ENCODE results near the gene EPC1. TPM values are rescaled to one million over a fixed set of nuclear protein-coding genes. Genes with fewer than 3 reads are reported as not detected.

The EPC1 gene
- total and polyA plus RNA-seq, 9 of the 15 experiments (the other 6 are each of a cell fraction or from before 2014, with no cell fraction given) = 7.0 to 43.6 (median 16.1) TPM

DNA sequence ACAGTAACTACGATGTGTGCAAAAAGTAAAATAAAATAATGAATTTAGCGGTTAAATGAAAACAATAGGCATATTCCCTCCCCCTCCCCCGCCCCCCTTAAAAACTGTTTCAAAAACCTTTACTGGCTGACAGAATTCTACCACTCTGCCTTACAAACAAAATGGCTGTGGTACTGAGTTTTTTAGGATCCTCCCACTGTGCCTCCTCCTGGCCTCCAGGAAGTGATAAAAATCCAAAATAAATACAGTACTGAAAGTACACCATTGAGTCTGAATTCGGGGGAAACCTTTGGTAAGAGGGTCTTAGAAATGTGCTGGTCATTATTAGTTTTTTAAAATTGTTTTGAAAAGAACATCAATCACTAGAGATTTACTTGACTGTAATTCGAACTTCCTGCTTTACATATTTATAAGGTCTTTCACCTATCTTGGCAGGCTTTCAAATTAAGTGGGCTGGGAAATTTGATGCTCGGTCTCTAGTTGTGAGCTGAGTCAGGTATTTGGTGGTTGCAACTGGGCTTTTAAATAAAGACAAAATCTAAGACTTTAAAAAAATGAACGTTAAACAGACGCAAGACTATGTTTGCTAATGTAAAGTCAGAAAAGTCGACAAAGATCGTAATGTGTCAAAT, 32.5 kb upstream of the EPC1 start:
- peak overlapping the region in 1 of 2 experiments; percentile 90; a peak in 2 of 4 replicates for H3K9ac ChIP-seq (ENCODE audit: insufficient read depth in 1 of 2, low read depth in 2 of 2, low read length in 2 of 2)
- POLR2A ChIA-PET = interaction anchor here (0.7 to 1.6 kb wide), 11 partner anchors 8 to 70 kb away, joined by 3 to 7 read pairs (median 5); no protein-coding TSS in a partner anchor
- FAIRE-seq = peak; percentile 66
- TF ChIP-seq PCBP1 (IDR thresholded peaks at IDR 0.05; ENCODE audit: low read depth, low read length, poor library complexity, severe bottlenecking) (no peak), RBBP5 (IDR thresholded peaks at IDR 0.05; ENCODE audit: borderline replicate concordance, insufficient read depth, low read length, poor library complexity, severe bottlenecking) (no peak), ZBTB8A (IDR thresholded peaks at IDR 0.05; ENCODE audit: partially characterized antibody) (no peak), BDP1 (IDR thresholded peaks at IDR 0.05; ENCODE audit: insufficient read depth, insufficient read length) (no peak), MAFK (IDR thresholded peaks at IDR 0.05; ENCODE audit: low read length) (peak; percentile 65; the same call in 1 of the 2 replicates), LARP7 (IDR thresholded peaks at IDR 0.05) (no peak), ZNF436 (CRISPR knock-in tag; IDR thresholded peaks at IDR 0.05) (no peak)
- TF ChIP-seq, protein P1, sequence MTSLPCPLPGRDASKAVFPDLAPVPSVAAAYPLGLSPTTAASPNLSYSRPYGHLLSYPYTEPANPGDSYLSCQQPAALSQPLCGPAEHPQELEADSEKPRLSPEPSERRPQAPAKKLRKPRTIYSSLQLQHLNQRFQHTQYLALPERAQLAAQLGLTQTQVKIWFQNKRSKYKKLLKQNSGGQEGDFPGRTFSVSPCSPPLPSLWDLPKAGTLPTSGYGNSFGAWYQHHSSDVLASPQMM (CRISPR knock-in tag; IDR thresholded peaks at IDR 0.05) = no peak
- TF ChIP-seq, protein P2, sequence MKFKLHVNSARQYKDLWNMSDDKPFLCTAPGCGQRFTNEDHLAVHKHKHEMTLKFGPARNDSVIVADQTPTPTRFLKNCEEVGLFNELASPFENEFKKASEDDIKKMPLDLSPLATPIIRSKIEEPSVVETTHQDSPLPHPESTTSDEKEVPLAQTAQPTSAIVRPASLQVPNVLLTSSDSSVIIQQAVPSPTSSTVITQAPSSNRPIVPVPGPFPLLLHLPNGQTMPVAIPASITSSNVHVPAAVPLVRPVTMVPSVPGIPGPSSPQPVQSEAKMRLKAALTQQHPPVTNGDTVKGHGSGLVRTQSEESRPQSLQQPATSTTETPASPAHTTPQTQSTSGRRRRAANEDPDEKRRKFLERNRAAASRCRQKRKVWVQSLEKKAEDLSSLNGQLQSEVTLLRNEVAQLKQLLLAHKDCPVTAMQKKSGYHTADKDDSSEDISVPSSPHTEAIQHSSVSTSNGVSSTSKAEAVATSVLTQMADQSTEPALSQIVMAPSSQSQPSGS (CRISPR knock-in tag; IDR thresholded peaks at IDR 0.05) = no peak
- TF ChIP-seq, protein P3, sequence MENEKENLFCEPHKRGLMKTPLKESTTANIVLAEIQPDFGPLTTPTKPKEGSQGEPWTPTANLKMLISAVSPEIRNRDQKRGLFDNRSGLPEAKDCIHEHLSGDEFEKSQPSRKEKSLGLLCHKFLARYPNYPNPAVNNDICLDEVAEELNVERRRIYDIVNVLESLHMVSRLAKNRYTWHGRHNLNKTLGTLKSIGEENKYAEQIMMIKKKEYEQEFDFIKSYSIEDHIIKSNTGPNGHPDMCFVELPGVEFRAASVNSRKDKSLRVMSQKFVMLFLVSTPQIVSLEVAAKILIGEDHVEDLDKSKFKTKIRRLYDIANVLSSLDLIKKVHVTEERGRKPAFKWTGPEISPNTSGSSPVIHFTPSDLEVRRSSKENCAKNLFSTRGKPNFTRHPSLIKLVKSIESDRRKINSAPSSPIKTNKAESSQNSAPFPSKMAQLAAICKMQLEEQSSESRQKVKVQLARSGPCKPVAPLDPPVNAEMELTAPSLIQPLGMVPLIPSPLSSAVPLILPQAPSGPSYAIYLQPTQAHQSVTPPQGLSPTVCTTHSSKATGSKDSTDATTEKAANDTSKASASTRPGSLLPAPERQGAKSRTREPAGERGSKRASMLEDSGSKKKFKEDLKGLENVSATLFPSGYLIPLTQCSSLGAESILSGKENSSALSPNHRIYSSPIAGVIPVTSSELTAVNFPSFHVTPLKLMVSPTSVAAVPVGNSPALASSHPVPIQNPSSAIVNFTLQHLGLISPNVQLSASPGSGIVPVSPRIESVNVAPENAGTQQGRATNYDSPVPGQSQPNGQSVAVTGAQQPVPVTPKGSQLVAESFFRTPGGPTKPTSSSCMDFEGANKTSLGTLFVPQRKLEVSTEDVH (IDR thresholded peaks at IDR 0.05; ENCODE audit: low read depth, partially characterized antibody) = peak; percentile 12
- TF ChIP-seq, protein P4, sequence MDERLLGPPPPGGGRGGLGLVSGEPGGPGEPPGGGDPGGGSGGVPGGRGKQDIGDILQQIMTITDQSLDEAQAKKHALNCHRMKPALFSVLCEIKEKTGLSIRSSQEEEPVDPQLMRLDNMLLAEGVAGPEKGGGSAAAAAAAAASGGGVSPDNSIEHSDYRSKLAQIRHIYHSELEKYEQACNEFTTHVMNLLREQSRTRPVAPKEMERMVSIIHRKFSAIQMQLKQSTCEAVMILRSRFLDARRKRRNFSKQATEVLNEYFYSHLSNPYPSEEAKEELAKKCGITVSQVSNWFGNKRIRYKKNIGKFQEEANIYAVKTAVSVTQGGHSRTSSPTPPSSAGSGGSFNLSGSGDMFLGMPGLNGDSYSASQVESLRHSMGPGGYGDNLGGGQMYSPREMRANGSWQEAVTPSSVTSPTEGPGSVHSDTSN (CRISPR knock-in tag; IDR thresholded peaks at IDR 0.05; ENCODE audit: low read depth) = no peak
- TF ChIP-seq, protein P4 (tag; conservative IDR thresholded peaks at IDR 0.05; ENCODE audit: low read depth) = peak; percentile 85

More for the DNA sequence above, 32.5 kb upstream of the EPC1 start:
- DNase-seq (ENCODE audit: extremely low read depth in 1 of 4, low spot score in 3 of 4) (peak; percentile 41 to 83 (median 54)), ATAC-seq (peak; percentile 70)
- Histone ChIP-seq H2AFZ (ENCODE audit: low read depth, low read length) (peak overlapping the region; percentile 96), H3K36me3 (ENCODE audit: control insufficient read depth, insufficient read depth, low read length) (no peaks in the 10 kb centered on the region), H3K27me3 (ENCODE audit: control insufficient read depth in 2 of 2, insufficient read depth in 2 of 2, low read length in 2 of 2) (no peaks in the 10 kb centered on the region), H3K9me3 (replicated peaks; ENCODE audit: control insufficient read depth, insufficient read depth, low read depth, low read length) (no peaks in the 10 kb centered on the region), H3K27ac (ENCODE audit: extremely low read depth, low read depth, low read length) (peak overlapping the region; percentile 96), H3K4me1 (replicated peaks in 1 of 2; ENCODE audit: control insufficient read depth in 2 of 2, insufficient read depth in 2 of 2, low read length in 2 of 2) (peaks cover 4 to 9% of the 10 kb centered on the region in 2 experiments; a peak in 3 of 5 replicates), H3K4me3 (peak overlapping the region; percentile 63), H3K79me2 (ENCODE audit: control insufficient read depth, insufficient read depth, low read length) (peaks cover 44% of the 10 kb centered on the region), H3K9me1 (ENCODE audit: control insufficient read depth, insufficient read depth, low read length) (no peaks in the 10 kb centered on the region), H4K20me1 (replicated peaks; ENCODE audit: control insufficient read depth, insufficient read depth, low read length) (no peaks in the 10 kb centered on the region), H3K4me2 (ENCODE audit: insufficient read depth, low read length) (peak overlapping the region; percentile 87)
- intact Hi-C loops (cut with micrococcal nuclease) = loop anchor here (2.0 to 10.0 kb wide), 5 partner anchors 39 to 625 kb away; partner anchors contain the start of genes CCDC7 and ITGB1
- under 1% methylated on average over 10 of the region's 10 CpGs for WGBS (ENCODE audit: insufficient coverage, low coverage, missing lambda C conversion rate)
- BruUV-seq (replicated peaks) = no TSS peak
- CTCF ChIA-PET (ENCODE audit: low intra/inter-chr PET ratio) = no interaction called here
- in situ Hi-C loops (cut with MboI) = no loop called here

Measured in K562 (cell line).